Adrenal gland (tissue), 5 donors: ENCODE results near the gene AIM2.

Source experiments
- POLR2A ChIP-seq, 2 donors: fragments of 450-650 bp; IDR thresholded peaks; one replicate each; pipeline ENCODE4 v1.6.1; 2017; ENCODE audit warnings: antibody characterized with exemption in 2 of 2, mild to moderate bottlenecking in 2 of 2, moderate library complexity in 1 of 2
- TF ChIP-seq, protein P1 (sequence below), 6 experiments: fragments of 450-650 bp in 4 of 6; fragments of 200-600 bp in 2 of 6; sonication (generic) in 1 of 6; IDR thresholded peaks; 1 replicate in 5 of 6; 2 replicates in 1 of 6; pipeline versions ENCODE4 v1.5.1 to v1.8.0; 2016 to 2021; ENCODE audit warnings: antibody characterized with exemption in 6 of 6, mild to moderate bottlenecking in 2 of 6, moderate library complexity in 1 of 6
- donor health status: DM: no; HTN: no; CAD: no.

GRCh38 chr1:159091180-159091560 lies 14.6 kb upstream of the AIM2 start:
- TF ChIP-seq, protein P1, sequence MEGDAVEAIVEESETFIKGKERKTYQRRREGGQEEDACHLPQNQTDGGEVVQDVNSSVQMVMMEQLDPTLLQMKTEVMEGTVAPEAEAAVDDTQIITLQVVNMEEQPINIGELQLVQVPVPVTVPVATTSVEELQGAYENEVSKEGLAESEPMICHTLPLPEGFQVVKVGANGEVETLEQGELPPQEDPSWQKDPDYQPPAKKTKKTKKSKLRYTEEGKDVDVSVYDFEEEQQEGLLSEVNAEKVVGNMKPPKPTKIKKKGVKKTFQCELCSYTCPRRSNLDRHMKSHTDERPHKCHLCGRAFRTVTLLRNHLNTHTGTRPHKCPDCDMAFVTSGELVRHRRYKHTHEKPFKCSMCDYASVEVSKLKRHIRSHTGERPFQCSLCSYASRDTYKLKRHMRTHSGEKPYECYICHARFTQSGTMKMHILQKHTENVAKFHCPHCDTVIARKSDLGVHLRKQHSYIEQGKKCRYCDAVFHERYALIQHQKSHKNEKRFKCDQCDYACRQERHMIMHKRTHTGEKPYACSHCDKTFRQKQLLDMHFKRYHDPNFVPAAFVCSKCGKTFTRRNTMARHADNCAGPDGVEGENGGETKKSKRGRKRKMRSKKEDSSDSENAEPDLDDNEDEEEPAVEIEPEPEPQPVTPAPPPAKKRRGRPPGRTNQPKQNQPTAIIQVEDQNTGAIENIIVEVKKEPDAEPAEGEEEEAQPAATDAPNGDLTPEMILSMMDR (IDR thresholded peaks at IDR 0.05): no peak
- TF ChIP-seq POLR2A (IDR thresholded peaks at IDR 0.05): no peak
